HUES6 (cell line): Measurements from ENCODE around the gene FSCN2.
A peak's percentile ranks its signal among the peaks of the same experiment; 100 is the strongest.

ENCODE experiments used
- H3K27ac ChIP-seq: 2 replicates; pipeline ENCODE4 v1.7.0; 2013; ENCODE audit warnings: low read depth, mild to moderate bottlenecking, low read length, inconsistent platforms
- H3K27me3 ChIP-seq: 2 replicates; pipeline ENCODE4 v1.6.1; 2013; ENCODE audit warnings: low read length; ENCODE audit not compliant: control insufficient read depth, insufficient read depth
- H3K36me3 ChIP-seq: 2 replicates; pipeline ENCODE4 v1.6.1; 2013; ENCODE audit warnings: low read length; ENCODE audit not compliant: control insufficient read depth, insufficient read depth
- H3K4me1 ChIP-seq: 2 replicates; pipeline ENCODE4 v1.6.1; 2013; ENCODE audit warnings: low read length; ENCODE audit not compliant: control insufficient read depth, insufficient read depth
- H3K4me3 ChIP-seq: 2 replicates; pipeline ENCODE4 v1.5.1; 2013; ENCODE audit warnings: low read depth, low read length
- H3K9ac ChIP-seq: one replicate; pipeline ENCODE4 v1.6.1; 2013; ENCODE audit warnings: mild to moderate bottlenecking, low read length
- H3K9me3 ChIP-seq: 2 replicates; pipeline ENCODE4 v1.6.1; 2013; ENCODE audit warnings: low read depth, low read length; ENCODE audit not compliant: control insufficient read depth, insufficient read depth

Gene FSCN2

GRCh38 chr17:81484195-81484979, 43.8 kb upstream of the FSCN2 start:
- H3K36me3 ChIP-seq: no peaks in the 10 kb centered on the region
- peak overlapping the region; percentile 78 for H3K4me3 ChIP-seq
- H3K9me3 ChIP-seq: no peaks in the 10 kb centered on the region
- peaks cover 55% of the 10 kb centered on the region for H3K27me3 ChIP-seq
- H3K9ac ChIP-seq: peak overlapping the region; percentile 46
- H3K4me1 ChIP-seq: peaks cover 26% of the 10 kb centered on the region
- peak overlapping the region; percentile 4; the same call in 1 of the 2 replicates for H3K27ac ChIP-seq

- Histone ChIP-seq H3K9ac (no peak overlapping the region), H3K9me3 (no peaks in the 10 kb centered on the region), H3K27ac (no peak overlapping the region), H3K27me3 (peaks cover 38% of the 10 kb centered on the region), H3K36me3 (no peaks in the 10 kb centered on the region), H3K4me1 (peaks cover 43% of the 10 kb centered on the region), H3K4me3 (no peak overlapping the region)
Measured at GRCh38 chr17:81486199-81486810, 41.9 kb upstream of the FSCN2 start.

- Histone ChIP-seq H3K36me3 (no peaks in the 10 kb centered on the region), H3K9me3 (no peaks in the 10 kb centered on the region), H3K27ac (no peak overlapping the region), H3K4me1 (peaks cover 47% of the 10 kb centered on the region), H3K27me3 (peaks cover 36% of the 10 kb centered on the region), H3K4me3 (no peak overlapping the region), H3K9ac (no peak overlapping the region)
Measured at GRCh38 chr17:81487089-81487486, 41.1 kb upstream of the FSCN2 start.

GRCh38 chr17:81487487-81488275, 40.5 kb upstream of the FSCN2 start:
- H3K9me3 ChIP-seq: no peaks in the 10 kb centered on the region
- peak overlapping the region; percentile 85 for H3K9ac ChIP-seq
- peak overlapping the region; percentile 77; the same call in 1 of the 2 replicates for H3K27ac ChIP-seq
- peaks cover 49% of the 10 kb centered on the region for H3K4me1 ChIP-seq
- peaks cover 33% of the 10 kb centered on the region for H3K27me3 ChIP-seq
- H3K36me3 ChIP-seq: no peaks in the 10 kb centered on the region
- H3K4me3 ChIP-seq: peak overlapping the region; percentile 63

- H3K36me3 ChIP-seq: no peaks in the 10 kb centered on the region
- H3K9me3 ChIP-seq: no peaks in the 10 kb centered on the region
- peak overlapping the region; percentile 77; the same call in 1 of the 2 replicates for H3K27ac ChIP-seq
- peak overlapping the region; percentile 85 for H3K9ac ChIP-seq
- H3K4me1 ChIP-seq: peaks cover 42% of the 10 kb centered on the region
- peak overlapping the region; percentile 63 for H3K4me3 ChIP-seq
- H3K27me3 ChIP-seq: peaks cover 32% of the 10 kb centered on the region
Measured at GRCh38 chr17:81488276-81488860, 39.8 kb upstream of the FSCN2 start.

GRCh38 chr17:81489012-81489997, 38.9 kb upstream of the FSCN2 start:
- no peaks in the 10 kb centered on the region for H3K9me3 ChIP-seq
- H3K36me3 ChIP-seq: no peaks in the 10 kb centered on the region
- H3K4me3 ChIP-seq: peak overlapping the region; percentile 24; the same call in 1 of the 2 replicates
- peaks cover 35% of the 10 kb centered on the region for H3K4me1 ChIP-seq
- H3K9ac ChIP-seq: no peak overlapping the region
- H3K27me3 ChIP-seq: peaks cover 25% of the 10 kb centered on the region
- no peak overlapping the region for H3K27ac ChIP-seq

- Histone ChIP-seq H3K27ac (no peak overlapping the region), H3K4me1 (peaks cover 32% of the 10 kb centered on the region), H3K36me3 (no peaks in the 10 kb centered on the region), H3K9ac (no peak overlapping the region), H3K9me3 (no peaks in the 10 kb centered on the region), H3K4me3 (peak overlapping the region; percentile 24; the same call in 1 of the 2 replicates), H3K27me3 (peaks cover 22% of the 10 kb centered on the region)
Measured at GRCh38 chr17:81489998-81490992, 37.9 kb upstream of the FSCN2 start.

GRCh38 chr17:81491181-81491581, 37.0 kb upstream of the FSCN2 start:
- H3K9me3 ChIP-seq: no peaks in the 10 kb centered on the region
- H3K36me3 ChIP-seq: no peaks in the 10 kb centered on the region
- no peak overlapping the region for H3K27ac ChIP-seq
- no peak overlapping the region for H3K9ac ChIP-seq
- peaks cover 20% of the 10 kb centered on the region for H3K27me3 ChIP-seq
- peaks cover 32% of the 10 kb centered on the region for H3K4me1 ChIP-seq
- H3K4me3 ChIP-seq: no peak overlapping the region

- Histone ChIP-seq H3K36me3 (no peaks in the 10 kb centered on the region), H3K9me3 (no peaks in the 10 kb centered on the region), H3K27me3 (peaks cover 17% of the 10 kb centered on the region), H3K9ac (no peak overlapping the region), H3K27ac (no peak overlapping the region), H3K4me3 (no peak overlapping the region), H3K4me1 (peaks cover 32% of the 10 kb centered on the region)
Measured at GRCh38 chr17:81491761-81492160, 36.4 kb upstream of the FSCN2 start.
